GM19438 (cell line): ENCODE data around the gene XK.

Source experiments
- ATAC-seq: cut with Tn5 transposase; IDR thresholded peaks from one replicate; pipeline ENCODE4 v1.9.1; 2021; ENCODE audit warnings: low read depth; ENCODE audit not compliant: unreplicated experiment

The XK gene

DNA sequence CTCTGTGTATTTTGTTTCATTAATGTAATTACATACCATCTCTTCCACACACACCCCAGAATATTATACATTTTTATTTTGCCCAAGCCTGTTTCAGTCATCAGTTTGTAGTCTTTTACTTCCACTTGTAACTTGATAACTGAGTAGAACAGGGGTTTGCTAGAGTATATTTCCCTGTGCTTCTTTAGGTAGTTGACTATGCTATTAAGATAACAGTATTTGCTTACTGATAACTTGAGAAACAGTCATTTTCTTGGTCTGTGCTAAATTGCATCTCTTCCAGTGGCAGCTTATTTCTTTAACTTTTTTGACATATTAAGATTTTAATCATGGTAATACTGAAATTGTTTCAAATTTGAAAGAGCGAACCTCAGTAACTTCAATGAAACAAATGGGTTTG, 7.0 kb upstream of the XK start:
- no peak for ATAC-seq

DNA sequence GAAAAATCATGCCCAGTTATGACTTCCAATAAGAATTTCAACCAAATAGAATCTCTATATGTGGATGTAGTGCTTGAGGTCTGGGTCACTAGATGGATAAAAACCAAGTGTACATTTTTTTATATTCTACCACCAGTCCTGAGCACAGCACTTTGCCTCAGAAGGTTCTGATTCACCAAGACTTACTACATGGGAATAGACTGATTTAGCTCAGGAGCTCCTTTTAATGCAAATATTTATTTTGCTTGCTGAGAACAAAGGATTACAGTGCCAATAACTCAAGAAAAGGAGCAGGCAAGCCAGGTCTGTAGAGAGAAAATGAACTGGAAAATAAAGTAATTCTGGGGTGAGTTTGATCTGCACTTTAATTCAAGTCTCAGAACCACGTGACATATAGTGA, 6.4 kb upstream of the XK start:
- no peak for ATAC-seq

DNA sequence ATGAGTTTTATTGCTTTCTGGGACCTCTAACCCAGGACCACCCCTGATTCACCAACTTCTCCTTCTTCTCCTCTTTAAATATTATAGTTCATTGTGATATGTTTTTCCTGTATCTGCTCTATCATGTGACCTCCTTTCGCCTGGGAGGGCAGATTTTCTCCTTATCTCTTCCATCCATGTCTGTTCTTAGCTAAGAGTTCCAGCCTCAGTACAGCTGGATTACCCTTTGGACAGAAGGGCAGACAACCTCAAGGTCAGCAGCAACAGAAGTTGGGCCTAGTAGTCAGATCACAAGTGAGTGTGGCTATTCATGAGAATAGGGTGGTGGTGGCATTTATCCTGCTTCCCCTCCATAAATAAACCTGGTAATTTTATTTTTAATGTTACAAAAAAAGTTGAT, 5.7 kb upstream of the XK start:
- ATAC-seq, result no peak

DNA sequence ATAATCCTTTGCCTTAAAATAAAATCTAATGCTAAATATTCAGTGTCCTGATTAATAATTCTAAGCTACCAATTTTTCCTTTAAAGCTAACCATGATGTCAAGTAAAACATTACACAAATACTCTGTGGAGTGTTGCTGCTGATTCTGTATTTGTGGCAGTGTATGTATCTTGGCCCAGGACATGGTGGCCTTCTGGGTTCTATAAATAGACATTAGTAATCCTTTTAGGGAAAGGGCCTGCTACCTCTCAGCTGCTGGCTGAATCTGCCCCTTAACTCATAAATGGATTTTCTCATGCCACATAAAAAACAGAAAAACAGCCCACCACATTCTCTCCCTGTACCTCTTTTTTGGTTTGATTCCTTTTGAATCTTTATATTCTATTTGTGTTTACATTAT, 1.2 kb upstream of the XK start:
- no peak for ATAC-seq

DNA sequence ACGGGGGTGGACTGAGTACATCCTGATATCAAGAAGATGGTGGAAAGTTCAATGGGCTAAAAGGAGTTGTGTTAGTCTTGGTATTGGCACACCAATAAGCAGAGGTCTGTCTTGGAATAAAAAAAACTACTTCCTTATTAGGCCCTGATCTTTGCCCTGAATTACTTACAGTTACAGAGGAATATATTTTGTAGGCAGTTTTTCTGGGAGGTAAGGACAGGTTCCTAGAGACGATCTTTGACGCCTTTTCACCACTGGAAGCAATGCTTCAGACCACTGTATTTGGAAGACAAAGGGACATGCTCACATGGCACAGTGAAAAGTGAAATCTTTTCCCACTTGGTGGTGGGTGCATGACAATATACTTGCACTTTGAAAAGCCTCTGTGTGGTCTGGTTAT, 618 bp upstream of the XK start:
- no peak for ATAC-seq

DNA sequence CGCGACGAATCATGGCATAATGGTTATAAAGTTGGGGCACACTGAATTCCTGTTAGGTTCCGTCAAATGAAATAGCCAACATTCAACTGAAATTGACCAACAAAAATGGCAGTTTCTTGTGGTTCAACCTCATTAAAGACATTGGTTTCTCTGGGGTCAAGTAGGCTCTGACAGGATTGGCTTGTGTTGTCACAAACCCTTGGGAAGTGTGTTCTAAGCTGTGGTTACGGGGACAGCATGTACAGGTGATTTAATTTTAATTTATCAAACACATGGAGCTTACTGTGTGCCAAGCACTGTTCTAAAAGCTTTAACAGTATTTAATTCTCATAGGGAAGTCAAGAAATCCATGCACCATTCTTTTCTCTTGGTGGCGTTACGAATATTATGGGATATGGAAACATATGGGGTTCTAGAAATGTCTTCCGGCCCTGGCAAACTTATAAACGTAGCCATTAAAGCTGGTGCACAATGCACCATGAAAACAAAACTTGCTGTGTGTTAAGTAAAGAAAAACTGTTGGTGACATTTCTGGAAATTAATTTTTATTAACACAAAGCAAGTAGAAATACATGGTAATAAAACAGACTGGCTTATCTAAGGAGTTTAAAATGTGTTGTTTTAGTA, 891 bp downstream of the XK start:
- no peak for ATAC-seq

DNA sequence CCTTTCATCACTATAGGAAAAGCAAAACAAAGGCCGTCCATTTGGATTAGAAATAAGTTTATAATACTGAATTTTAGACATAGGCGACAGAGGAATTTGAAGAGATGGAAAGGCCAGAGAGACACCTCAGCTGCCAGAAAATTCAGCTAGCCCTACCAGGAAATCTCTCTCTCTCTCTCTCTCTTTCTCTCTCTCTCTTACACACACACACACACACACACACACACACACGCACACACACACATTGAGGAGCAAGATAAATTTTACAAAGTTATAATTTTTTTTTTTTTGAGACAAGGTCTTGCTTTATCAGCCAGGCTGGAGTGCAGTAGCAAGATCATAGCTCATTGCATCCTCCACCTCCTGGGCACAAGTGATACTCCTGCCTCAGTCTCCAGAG, 1.4 kb downstream of the XK start:
- no peak for ATAC-seq

DNA sequence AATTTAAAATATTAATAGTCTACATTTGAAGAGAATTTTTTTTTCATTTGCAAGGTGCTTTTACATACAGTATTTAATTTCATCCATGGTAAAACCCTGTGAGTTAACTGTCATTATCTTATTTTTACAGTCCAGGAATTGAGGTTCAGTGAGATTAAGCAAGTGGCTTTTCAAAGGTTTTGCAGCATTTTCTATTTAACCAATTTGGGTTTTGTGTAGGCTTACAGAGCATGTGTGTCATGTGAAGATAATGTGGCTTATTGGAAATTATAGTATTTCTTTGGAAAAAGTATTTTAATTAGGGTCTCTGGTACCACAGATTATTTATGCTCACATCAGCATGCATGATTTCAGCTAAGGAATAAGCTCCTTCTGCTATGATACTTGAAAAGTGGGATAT, 4.5 kb downstream of the XK start:
- no peak for ATAC-seq

DNA sequence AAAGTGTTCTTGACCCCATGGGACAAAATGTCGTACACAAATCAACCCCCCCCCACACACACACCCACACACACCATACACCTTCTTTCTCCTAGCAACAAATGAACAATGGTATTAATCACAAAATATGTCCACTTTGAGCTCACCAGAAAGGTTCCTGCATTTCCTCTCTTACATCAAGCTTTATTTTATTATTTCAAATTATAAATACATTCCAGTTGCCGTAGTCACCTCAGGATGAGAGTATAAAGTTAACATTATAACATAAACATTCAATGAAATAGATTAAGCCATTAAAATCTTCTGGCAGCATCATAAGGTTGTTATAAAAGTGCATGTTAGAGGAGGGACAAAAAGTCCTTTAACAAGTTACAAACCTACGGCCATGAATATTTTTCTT, 7.3 kb downstream of the XK start:
- ATAC-seq, result no peak

DNA sequence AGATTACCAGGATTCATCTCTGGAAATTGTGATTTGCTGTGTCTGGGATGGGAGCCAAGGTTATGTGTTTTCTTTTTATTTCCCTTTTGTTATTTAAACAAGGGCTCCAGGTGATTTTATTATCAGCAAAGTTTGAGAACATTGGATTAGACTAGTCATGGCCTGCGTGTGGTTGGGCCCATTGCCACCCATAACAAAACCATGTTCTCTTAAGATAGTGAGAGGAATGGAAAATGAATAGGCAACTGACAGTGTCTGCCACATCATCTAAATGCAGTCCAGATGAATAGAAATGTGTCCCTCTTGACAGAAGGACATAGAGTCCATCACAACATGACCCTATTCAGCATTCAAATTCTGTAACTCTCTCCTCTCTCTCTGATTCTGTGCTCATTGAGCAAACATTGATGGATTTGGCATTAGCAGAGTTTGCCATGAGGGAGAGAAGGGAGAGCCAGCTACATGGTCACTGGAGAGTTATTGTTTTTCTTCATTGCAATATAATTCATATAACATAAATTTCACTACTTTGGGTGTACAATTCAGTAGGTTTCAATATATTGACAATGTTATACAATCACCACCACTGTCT, 11.7 kb downstream of the XK start:
- ATAC-seq, result no peak

DNA sequence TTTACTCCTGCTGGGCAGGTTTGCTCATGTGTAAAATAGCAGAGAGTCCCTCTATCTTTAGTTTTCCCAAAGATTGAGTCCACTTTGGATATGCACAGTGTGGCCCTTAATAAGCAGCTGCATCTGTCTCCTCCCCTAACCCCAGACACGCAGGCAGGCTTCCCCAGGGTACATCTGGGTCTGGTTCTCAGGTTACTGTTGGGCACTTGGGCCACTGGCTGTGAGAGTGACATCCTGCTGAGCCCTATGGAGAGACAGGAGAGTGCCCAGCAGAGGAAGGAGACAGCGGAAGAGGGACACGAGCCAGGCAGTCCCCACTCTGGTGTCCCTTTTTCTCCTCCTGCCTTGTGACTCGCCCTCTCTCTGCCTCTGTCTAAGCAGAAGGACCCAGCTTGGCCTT, 16.0 kb downstream of the XK start:
- ATAC-seq, result no peak

DNA sequence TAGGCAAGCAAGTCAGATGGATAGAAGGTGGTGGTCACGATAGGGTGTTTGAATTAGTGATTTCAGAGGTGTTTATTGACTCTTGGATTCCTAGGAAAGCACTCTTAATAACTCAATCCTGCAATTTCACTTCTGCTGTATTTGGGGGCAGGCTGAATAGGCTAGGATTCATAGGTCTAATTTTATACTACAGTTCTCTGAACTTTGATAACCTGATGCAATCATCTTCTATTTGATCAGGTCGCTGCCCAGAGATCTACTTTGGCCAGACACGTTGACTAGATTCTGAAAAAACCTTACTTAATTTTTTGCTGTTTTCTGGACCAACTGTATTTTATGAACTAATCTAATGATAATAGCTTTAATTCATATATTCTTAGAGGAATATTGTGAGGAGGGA, 26.4 kb downstream of the XK start:
- ATAC-seq, result no peak

DNA sequence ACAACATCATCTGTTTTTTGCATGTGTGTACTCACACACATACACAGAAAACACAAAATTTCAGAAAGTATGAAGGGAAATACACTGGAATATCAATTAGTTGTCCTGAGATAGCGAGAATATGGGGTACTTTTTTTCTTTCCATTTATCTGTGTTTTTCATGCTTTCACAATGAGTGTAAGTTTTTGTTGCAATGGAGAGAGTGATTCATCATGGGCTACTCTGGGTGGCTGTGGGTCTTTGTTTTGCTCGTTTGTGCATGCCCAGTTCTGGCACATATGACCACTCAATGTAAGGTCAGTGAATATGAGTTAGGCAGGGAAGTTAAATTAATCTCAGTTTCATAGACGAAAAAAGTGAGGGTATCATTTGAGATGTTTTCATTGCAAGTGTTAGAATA, 26.9 kb downstream of the XK start:
- no peak for ATAC-seq

DNA sequence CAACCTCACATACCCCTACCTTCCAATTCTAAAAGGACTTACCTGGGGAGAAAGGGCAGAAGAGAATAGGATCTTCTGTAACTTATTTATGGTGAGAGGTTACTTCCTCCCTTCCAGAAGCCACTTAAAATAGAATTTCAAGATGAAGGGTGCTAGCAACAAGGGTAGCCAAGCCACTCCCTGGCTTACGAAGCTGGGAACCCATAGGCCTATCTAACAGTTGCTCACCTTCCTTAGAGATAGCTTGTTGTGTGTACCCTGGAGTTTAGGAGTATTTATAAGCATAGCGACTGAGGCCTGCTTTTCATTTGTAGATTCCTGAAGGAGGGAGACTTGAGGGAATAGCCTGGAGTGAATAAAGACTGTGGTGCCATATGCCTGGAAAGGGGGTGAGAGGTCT, 28.9 kb downstream of the XK start:
- no peak for ATAC-seq

DNA sequence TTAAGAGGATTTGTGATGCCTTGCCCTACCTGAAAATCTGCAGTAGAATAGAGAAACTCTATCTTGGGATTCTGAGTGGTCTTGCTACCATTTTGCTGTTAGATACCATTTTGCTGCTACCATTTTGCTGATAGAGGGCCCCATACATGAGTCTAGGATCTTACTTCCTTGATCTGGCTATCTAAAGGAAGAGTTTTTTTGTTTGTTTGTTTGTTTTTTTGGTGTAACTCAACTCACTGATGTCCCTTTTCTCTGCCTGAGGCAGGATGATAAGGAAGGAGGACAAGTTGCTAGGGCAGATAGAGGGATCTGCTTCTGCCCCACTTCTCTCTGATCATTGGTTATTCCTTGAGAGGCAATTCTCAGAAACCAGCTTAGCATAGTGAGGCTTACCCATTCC, 31.0 kb downstream of the XK start:
- no peak for ATAC-seq

DNA sequence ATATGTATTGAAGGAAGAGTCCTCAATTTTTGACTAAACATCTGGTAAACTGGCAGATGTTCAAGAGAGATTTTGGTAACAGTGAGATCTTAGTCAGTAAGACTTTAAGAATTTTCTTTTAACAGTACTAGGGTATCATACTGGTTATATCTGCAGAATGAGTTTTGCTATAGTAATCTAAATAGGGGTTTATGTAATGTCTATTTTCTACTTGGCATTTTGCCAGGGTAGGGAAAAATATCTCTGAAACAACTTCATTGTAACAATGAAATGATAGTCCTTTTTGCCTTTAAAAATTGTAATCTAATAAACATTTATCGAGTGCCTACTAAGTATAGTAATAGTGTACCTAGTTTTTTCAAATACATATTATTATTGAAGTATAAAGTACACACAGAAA, 32.1 kb downstream of the XK start:
- ATAC-seq, result no peak

DNA sequence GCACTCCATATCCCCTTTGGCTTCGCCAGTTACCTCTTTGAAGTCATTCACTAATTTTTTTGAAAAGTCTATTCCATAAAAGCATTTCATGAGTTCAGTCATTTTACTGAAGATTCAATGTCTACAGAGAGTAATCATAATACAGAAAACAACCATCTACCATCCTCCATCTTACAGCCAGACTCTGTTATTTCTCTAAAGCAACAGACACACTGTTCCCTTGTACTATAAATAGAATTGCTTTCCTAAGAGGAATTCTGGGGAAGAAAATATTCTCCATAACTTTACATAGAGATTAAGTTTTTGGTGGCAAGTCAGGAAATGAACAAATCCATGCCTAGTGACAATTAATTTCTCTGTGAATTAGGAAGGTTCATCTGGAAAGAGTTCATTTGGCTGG, 37.0 kb downstream of the XK start:
- no peak for ATAC-seq

DNA sequence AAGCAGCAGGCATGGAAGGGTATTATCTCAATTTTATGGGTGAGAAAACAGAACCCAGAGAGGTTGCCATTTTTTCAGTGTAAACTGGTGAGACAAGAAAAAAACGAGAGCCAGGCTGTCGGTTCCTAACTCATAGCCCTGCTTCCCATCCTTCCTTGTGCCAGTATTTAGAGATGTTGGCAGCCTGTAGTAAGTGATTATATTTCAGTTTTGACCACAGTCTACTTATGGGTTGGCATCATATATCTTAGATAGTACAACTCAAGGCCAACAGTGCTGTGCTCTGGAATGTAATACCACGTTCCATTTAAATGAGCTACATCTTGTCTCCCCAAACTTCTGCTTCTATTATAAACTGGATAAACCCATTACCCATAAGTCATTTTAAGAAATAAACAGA, 40.8 kb downstream of the XK start:
- ATAC-seq, result no peak

DNA sequence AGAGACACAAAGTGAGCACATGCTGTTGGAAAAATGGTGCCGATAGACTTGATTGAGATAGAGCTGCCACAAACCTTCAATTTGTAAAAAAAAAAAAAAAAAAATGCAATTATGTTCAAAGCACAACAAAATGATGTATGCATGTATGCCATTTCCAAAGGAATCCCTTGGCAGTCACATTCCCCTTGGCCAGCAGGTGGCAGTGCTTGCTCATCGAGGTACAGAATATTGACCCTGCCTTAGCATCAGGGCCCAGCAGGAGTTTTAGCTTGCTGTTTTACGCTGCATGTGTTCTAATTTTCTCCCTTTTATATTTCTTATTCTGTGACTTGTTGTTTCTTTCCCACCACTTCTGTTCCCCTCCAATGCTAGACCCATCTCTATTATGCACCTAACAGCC, 59.8 kb downstream of the XK start:
- peak; percentile 57 for ATAC-seq

DNA sequence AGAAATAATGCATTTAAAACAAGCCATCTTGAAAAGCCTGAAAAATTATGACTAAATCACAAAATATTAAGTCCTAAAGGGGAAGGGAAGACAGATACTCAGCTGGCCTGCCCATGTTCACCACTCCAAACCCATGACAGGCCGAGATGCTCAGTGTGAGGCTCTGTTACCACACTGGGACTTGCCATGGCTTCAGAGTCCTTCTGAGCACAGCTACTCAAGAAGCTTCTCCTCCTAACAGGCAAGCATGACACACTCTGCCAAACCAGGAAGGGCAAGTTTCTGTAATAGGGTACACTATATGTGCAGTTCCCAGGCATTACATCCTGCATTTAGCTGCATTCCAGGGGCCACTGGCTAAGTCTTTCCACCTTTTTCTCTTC, 60.2 kb downstream of the XK start:
- peak; percentile 41 for ATAC-seq

DNA sequence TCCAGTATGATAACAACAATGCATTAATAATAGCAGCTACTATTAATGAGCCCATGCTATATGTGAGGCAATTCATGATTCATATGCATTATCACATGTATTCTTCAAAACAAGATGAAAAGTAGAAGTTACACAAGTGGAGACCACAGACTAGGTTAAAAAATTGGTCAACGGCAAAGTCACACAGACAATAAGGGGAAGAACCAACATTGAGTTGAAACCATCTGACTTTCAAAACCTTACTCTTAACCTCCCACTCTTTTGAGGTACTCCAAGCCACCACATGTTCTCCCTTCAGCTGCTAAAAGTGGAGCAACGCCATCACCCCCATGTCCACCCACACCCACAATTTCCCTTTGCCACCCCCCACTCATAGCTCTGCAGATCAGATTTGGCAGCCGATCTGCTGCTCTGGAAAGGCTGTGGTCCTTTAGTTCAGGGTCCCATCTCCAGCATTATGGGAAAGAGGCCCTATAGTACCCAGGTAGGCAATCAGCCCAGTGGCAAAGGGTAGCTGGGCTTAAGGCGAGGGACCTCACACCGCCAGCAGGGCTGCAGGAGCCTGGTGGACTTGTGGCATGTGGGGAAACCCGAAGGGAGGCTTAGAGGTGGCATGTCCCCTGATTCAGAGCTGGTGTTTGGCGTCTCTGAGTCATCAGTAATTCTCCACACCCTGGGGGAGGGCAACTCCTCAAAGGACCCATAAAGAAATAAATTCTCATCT, 60.8 kb downstream of the XK start:
- peak; percentile 91 for ATAC-seq

DNA sequence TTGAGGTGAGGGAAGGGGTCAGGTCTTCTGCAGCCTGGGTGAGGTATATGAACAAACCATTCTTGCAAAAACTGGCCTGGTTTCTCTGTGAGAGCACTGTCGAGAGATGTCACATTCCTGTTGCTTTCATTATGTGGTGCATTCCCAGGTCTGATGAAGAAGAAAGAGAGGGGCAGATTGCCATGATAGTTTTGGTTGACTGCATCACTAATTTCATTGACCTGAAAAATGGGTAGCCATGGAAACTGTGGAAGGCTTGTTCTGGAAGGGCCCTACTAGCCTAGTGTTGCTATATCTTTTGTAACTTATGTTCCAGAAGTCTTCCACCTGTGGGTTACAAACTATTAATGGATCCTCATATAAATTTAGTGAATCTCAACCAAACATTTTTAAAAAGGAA, 61.4 kb downstream of the XK start:
- no peak for ATAC-seq
